Calu3 (cell line): ENCODE data around the gene TSHZ2. TPM values are rescaled to one million over a fixed set of nuclear protein-coding genes. Genes with fewer than 3 reads are reported as not detected.

Experiments used
- BruUV-seq: library from RNA; stranded (reverse); fragments of 400-500 nt; replicated peaks from 2 replicates; lab custom pipeline; 2021; lab: Mats Ljungman, UMichigan
- CTCF ChIA-PET: fragments of 300-600 bp; sonication (Branson Sonifier 250); formaldehyde crosslinking; loops from one replicate; lab custom pipeline; 2022; ENCODE audit warnings: antibody characterized with exemption; lab: Charles Lee
- DNase-seq: peaks from one replicate; pipeline ENCODE4 v3.0.0; 2022
- H3K27ac Mint-ChIP-seq: one replicate; pipeline ENCODE4 v1.8.0; 2022; ENCODE audit warnings: mixed read lengths; ENCODE audit not compliant: unreplicated experiment
- H3K27me3 Mint-ChIP-seq: one replicate; pipeline ENCODE4 v1.8.0; 2022; ENCODE audit warnings: mixed read lengths; ENCODE audit not compliant: unreplicated experiment
- H3K36me3 Mint-ChIP-seq: one replicate; pipeline ENCODE4 v1.8.0; 2022; ENCODE audit warnings: mild to moderate bottlenecking, moderate library complexity, mixed read lengths; ENCODE audit not compliant: insufficient read depth, unreplicated experiment
- H3K4me1 Mint-ChIP-seq: one replicate; pipeline ENCODE4 v1.8.0; 2022; ENCODE audit warnings: mild to moderate bottlenecking, low read depth, mixed read lengths; ENCODE audit not compliant: unreplicated experiment
- H3K4me3 Mint-ChIP-seq: one replicate; pipeline ENCODE4 v1.8.0; 2022; ENCODE audit warnings: mild to moderate bottlenecking, low read depth, moderate library complexity, mixed read lengths; ENCODE audit not compliant: unreplicated experiment
- H3K9me3 Mint-ChIP-seq: one replicate; pipeline ENCODE4 v1.8.0; 2022; ENCODE audit warnings: low read depth, mixed read lengths; ENCODE audit not compliant: unreplicated experiment
- CTCF ChIP-seq: fragments of 200-600 bp; IDR thresholded peaks from one replicate; pipeline ENCODE4 v1.8.0; 2022; ENCODE audit warnings: antibody characterized with exemption; ENCODE audit not compliant: unreplicated experiment
- intact Hi-C: fragments of 100-400 bp; cut with micrococcal nuclease; formaldehyde crosslinking; loops from one replicate; pipeline ENCODE4 v1.10.0; 2022; ENCODE audit not compliant: unreplicated experiment
- total RNA-seq: library from RNA; stranded (reverse); gene quantifications from 2 replicates; pipeline ENCODE4 v1.2.3, GENCODE V29; 2022

Gene TSHZ2
- total RNA-seq, 1 experiment from 2014 or later: not detected

DNA sequence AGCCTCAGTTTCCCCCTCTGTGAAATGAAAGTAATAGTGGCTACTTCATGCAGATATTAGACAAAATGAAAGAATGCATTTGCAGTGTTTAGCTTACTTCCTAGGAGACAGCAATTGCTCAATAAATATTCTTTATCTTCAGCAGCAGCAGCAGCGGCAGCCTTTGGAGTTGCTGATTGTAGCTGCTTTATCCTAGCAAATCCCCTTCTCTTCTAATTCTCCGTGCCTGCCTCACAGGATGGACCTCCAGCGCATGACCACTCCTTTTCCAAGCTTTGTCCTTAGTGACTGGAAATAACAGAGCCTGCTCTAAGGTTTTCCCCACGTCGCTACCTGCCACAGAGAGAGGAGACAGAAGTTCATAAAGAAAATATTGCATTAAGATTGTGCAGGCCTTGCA lies 279.8 kb downstream of the TSHZ2 start:
- Mint-ChIP-seq H3K27ac (no peak overlapping the region), H3K27me3 (peaks cover 73% of the 10 kb centered on the region), H3K4me1 (no peaks in the 10 kb centered on the region), H3K4me3 (no peak overlapping the region), H3K9me3 (peaks cover 3% of the 10 kb centered on the region), H3K36me3 (no peaks in the 10 kb centered on the region)
- TF ChIP-seq CTCF: no peak
- CTCF ChIA-PET: no interaction called here
- intact Hi-C loops: no loop called here
- BruUV-seq: no TSS peak
- no peak for DNase-seq

- H3K27ac Mint-ChIP-seq: no peak overlapping the region
- CTCF ChIA-PET: no interaction called here
- DNase-seq: no peak
- no peak for TF ChIP-seq CTCF
- no TSS peak for BruUV-seq
- H3K9me3 Mint-ChIP-seq: peaks cover 3% of the 10 kb centered on the region
- H3K36me3 Mint-ChIP-seq: no peaks in the 10 kb centered on the region
- no peaks in the 10 kb centered on the region for H3K4me1 Mint-ChIP-seq
- H3K27me3 Mint-ChIP-seq: peaks cover 79% of the 10 kb centered on the region
- intact Hi-C loops: no loop called here
- no peak overlapping the region for H3K4me3 Mint-ChIP-seq
These were observed 281.5 kb downstream of the TSHZ2 start for GRCh38 chr20:53253668-53254067.

DNA sequence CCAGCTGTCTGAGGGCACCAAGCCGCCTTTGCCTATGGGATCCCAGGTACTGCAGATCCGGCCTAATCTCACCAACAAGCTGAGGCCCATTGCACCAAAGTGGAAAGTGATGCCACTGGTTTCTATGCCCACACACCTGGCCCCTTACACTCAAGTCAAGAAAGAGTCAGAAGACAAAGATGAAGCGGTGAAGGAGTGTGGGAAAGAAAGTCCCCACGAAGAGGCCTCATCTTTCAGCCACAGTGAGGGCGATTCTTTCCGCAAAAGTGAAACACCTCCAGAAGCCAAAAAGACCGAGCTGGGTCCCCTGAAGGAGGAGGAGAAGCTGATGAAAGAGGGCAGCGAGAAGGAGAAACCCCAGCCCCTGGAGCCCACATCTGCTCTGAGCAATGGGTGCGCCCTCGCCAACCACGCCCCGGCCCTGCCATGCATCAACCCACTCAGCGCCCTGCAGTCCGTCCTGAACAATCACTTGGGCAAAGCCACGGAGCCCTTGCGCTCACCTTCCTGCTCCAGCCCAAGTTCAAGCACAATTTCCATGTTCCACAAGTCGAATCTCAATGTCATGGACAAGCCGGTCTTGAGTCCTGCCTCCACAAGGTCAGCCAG lies 283.0 kb downstream of the TSHZ2 start:
- H3K4me1 Mint-ChIP-seq: no peaks in the 10 kb centered on the region
- no peak for TF ChIP-seq CTCF
- peaks cover 3% of the 10 kb centered on the region for H3K9me3 Mint-ChIP-seq
- CTCF ChIA-PET: no interaction called here
- no TSS peak for BruUV-seq
- H3K27me3 Mint-ChIP-seq: peaks cover 73% of the 10 kb centered on the region
- no peak overlapping the region for H3K4me3 Mint-ChIP-seq
- no peak for DNase-seq
- no peaks in the 10 kb centered on the region for H3K36me3 Mint-ChIP-seq
- no peak overlapping the region for H3K27ac Mint-ChIP-seq
- intact Hi-C loops: no loop called here

DNA sequence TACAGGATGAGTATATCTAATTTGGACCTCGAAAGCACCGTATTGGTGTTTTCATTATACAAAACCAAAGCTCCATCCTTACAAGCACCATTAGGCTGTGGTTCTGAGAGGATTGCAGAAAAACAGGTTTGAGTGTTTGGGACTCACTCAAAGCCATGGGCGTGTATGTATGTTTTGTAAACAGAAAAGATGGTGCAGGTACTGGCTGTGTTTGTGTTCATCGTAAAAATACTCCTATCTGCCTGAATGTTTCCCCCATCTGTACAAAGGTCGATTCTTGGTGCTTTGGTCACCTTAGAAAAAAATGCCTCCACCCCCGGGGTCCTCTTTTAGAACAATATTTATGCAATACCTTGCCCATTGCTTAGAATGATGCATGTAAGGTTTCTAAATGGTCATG lies 286.6 kb downstream of the TSHZ2 start:
- intact Hi-C loops: no loop called here
- H3K4me3 Mint-ChIP-seq: no peak overlapping the region
- H3K9me3 Mint-ChIP-seq: no peaks in the 10 kb centered on the region
- H3K4me1 Mint-ChIP-seq: no peaks in the 10 kb centered on the region
- no peak overlapping the region for H3K27ac Mint-ChIP-seq
- peaks cover 70% of the 10 kb centered on the region for H3K27me3 Mint-ChIP-seq
- CTCF ChIA-PET: interaction anchor here (0.9 kb wide), 1 partner anchor 13 kb away, joined by 4 read pairs; no protein-coding TSS in a partner anchor
- no peak for TF ChIP-seq CTCF
- no TSS peak for BruUV-seq
- no peak for DNase-seq
- no peaks in the 10 kb centered on the region for H3K36me3 Mint-ChIP-seq
